ENCODE measurements around the gene ADAM11. TPM values are rescaled to one million over a fixed set of nuclear protein-coding genes. Genes with fewer than 3 reads are reported as not detected.

The ADAM11 gene
- total and polyA plus RNA-seq, 2 of the 8 experiments (the other 6 are each of a cell fraction or from before 2014, with no cell fraction given) = 2.3 to 2.9 TPM

DNA sequence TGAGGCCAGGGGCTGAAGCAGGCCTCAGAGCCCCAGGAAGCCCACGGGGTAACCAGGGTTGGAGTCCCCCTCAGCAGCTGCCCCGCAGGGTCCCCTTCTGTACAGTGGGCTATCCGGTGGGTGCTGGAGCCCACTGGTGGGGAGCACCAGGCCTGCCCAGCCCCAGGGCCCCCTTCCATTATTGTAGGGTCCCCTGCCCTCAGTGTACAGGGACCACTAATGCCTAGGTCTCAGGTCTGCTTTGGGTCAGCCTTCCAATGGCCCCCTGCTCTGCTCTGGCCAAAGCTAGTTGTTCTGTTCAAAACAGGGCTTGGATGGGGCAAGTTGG lies 1.1 kb downstream of the ADAM11 start:
- Histone ChIP-seq H2BK12ac (ENCODE audit: low read depth, low read length) (no peak overlapping the region), H3K4me3 (ENCODE audit: extremely low read depth in 1 of 4, insufficient read depth in 2 of 4, low read depth in 3 of 4, low read length in 4 of 4) (peak overlapping the region in 1 of 4 experiments; percentile 67; a peak in 4 of 8 replicates), H3K18ac (ENCODE audit: extremely low read depth, low read length) (no peak overlapping the region), H2BK120ac (replicated peaks; ENCODE audit: low read depth, low read length) (no peak overlapping the region), H2BK20ac (ENCODE audit: low read length) (no peak overlapping the region), H3K4ac (replicated peaks; ENCODE audit: insufficient read length, low read depth, low read length) (no peak overlapping the region), H4K8ac (ENCODE audit: extremely low read depth, insufficient read depth, low read length) (no peak overlapping the region), H3K4me2 (ENCODE audit: insufficient read depth in 1 of 2, low read depth in 2 of 2, low read length in 2 of 2) (peak overlapping the region; percentile 56 to 88; a peak in 2 of 4 replicates), H3K14ac (ENCODE audit: insufficient read length) (no peak overlapping the region), H2BK5ac (ENCODE audit: low read depth, low read length) (no peak overlapping the region), H3K9ac (replicated peaks in 1 of 4; ENCODE audit: extremely low read depth in 1 of 4, low read depth in 3 of 4, low read length in 3 of 4) (no peak overlapping the region), H4K20me1 (replicated peaks in 1 of 2; ENCODE audit: control insufficient read depth in 1 of 2, insufficient read depth in 2 of 2, low read length in 2 of 2) (peaks cover 0 to 2% of the 10 kb centered on the region in 2 experiments), H4K91ac (replicated peaks; ENCODE audit: insufficient read length, low read length) (no peak overlapping the region), H3K36me3 (ENCODE audit: control insufficient read depth in 2 of 4, insufficient read depth in 4 of 4, low read length in 3 of 4) (no peaks in the 10 kb centered on the region), H3K23me2 (ENCODE audit: low read depth, low read length) (peaks cover 8% of the 10 kb centered on the region; the same call in 1 of the 2 replicates), H3K9me3 (ENCODE audit: insufficient read depth in 2 of 2, low read depth in 1 of 2, low read length in 1 of 2) (no peaks in the 10 kb centered on the region), H3K79me2 (ENCODE audit: control insufficient read depth in 1 of 2, insufficient read depth in 2 of 2, low read length in 2 of 2) (no peaks in the 10 kb centered on the region), H2AK5ac (ENCODE audit: low read depth, low read length) (no peak overlapping the region), H3K4me1 (replicated peaks in 1 of 4; ENCODE audit: control insufficient read depth in 3 of 4, insufficient read depth in 4 of 4, low read length in 3 of 4) (peaks cover 0 to 7% (median 2%) of the 10 kb centered on the region in 4 experiments; a peak in 4 of 7 replicates), H2BK15ac (ENCODE audit: low read length) (no peak overlapping the region), H3K23ac (ENCODE audit: insufficient read length) (no peak overlapping the region), H3K79me1 (ENCODE audit: low read depth, low read length) (no peaks in the 10 kb centered on the region), H4K5ac (ENCODE audit: insufficient read length, low read depth, low read length) (no peak overlapping the region), H3K27ac (ENCODE audit: low read depth, low read length) (no peak overlapping the region), H3K56ac (replicated peaks; ENCODE audit: insufficient read length, low read depth, low read length) (no peak overlapping the region), H3K27me3 (replicated peaks in 1 of 4; ENCODE audit: control insufficient read depth in 3 of 4, extremely low read depth in 1 of 4, insufficient read depth in 3 of 4, low read length in 3 of 4) (peaks cover 25 to 40% (median 34%) of the 10 kb centered on the region in 4 experiments), H2AFZ (ENCODE audit: low read length) (no peak overlapping the region)
- ChIA-PET POLR2A (ENCODE audit: partially characterized antibody) (interaction anchor here (1.1 to 5.1 kb wide), 5 partner anchors 11 to 140 kb away, joined by 3 to 17 read pairs (median 4); partner anchors contain the start of genes EFTUD2 and HIGD1B), CTCF (ENCODE audit: partially characterized antibody) (interaction anchor here (0.5 to 2.3 kb wide), 9 partner anchors 10 to 255 kb away, joined by 3 to 9 read pairs (median 4); no protein-coding TSS in a partner anchor)
- TF ChIP-seq BRCA1 (IDR thresholded peaks at IDR 0.05; ENCODE audit: low read depth, low read length) = no peak
- no peak for TF ChIP-seq JUN (IDR thresholded peaks at IDR 0.05; ENCODE audit: low read depth, low read length)
- TF ChIP-seq, protein P1, sequence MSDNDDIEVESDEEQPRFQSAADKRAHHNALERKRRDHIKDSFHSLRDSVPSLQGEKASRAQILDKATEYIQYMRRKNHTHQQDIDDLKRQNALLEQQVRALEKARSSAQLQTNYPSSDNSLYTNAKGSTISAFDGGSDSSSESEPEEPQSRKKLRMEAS (IDR thresholded peaks at IDR 0.05) = no peak
- TF ChIP-seq, protein P2, sequence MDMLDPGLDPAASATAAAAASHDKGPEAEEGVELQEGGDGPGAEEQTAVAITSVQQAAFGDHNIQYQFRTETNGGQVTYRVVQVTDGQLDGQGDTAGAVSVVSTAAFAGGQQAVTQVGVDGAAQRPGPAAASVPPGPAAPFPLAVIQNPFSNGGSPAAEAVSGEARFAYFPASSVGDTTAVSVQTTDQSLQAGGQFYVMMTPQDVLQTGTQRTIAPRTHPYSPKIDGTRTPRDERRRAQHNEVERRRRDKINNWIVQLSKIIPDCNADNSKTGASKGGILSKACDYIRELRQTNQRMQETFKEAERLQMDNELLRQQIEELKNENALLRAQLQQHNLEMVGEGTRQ (IDR thresholded peaks at IDR 0.05; ENCODE audit: low read length) = no peak
- TF ChIP-seq, protein P3, sequence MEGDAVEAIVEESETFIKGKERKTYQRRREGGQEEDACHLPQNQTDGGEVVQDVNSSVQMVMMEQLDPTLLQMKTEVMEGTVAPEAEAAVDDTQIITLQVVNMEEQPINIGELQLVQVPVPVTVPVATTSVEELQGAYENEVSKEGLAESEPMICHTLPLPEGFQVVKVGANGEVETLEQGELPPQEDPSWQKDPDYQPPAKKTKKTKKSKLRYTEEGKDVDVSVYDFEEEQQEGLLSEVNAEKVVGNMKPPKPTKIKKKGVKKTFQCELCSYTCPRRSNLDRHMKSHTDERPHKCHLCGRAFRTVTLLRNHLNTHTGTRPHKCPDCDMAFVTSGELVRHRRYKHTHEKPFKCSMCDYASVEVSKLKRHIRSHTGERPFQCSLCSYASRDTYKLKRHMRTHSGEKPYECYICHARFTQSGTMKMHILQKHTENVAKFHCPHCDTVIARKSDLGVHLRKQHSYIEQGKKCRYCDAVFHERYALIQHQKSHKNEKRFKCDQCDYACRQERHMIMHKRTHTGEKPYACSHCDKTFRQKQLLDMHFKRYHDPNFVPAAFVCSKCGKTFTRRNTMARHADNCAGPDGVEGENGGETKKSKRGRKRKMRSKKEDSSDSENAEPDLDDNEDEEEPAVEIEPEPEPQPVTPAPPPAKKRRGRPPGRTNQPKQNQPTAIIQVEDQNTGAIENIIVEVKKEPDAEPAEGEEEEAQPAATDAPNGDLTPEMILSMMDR (IDR thresholded peaks at IDR 0.05; ENCODE audit: control extremely low read depth in 1 of 3, insufficient read depth in 1 of 3, low read depth in 1 of 3, low read length in 3 of 3) = no peak
- TF ChIP-seq KDM4A (IDR thresholded peaks at IDR 0.05; ENCODE audit: low read depth, low read length, severe bottlenecking) = no peak
- FAIRE-seq = no peak
- DNase-seq (ENCODE audit: low read depth in 1 of 2, low spot score in 2 of 2) = peak in 1 of 2 experiments; percentile 50
- WGBS, 2 experiments (ENCODE audit: extremely low coverage in 1 of 2, insufficient coverage in 1 of 2, insufficient read length in 1 of 2, insufficient replicate concordance in 2 of 2, low coverage in 1 of 2, low lambda C conversion rate in 2 of 2, missing lambda C conversion rate in 1 of 2) = 75% methylated on average over 3 of the region's 3 CpGs; no CpG with 5 or more reads in 1 of the 2 experiments

All from H1 (cell line).